NCI-H2107 treated with DMSO at 0.1 percent for 48 hours (cell line): ENCODE results near the gene PLXNB3.
A peak's percentile ranks its signal among the peaks of the same experiment; 100 is the strongest.

Experiments used
- DNase-seq: peaks from one replicate; lab custom pipeline; 2025; ENCODE audit not compliant: unreplicated experiment; lab: John Stamatoyannopoulos, UW

PLXNB3 gene

GRCh38 chrX:153784325-153784967, 20.4 kb downstream of the PLXNB3 start:
- no peak for DNase-seq

DNA sequence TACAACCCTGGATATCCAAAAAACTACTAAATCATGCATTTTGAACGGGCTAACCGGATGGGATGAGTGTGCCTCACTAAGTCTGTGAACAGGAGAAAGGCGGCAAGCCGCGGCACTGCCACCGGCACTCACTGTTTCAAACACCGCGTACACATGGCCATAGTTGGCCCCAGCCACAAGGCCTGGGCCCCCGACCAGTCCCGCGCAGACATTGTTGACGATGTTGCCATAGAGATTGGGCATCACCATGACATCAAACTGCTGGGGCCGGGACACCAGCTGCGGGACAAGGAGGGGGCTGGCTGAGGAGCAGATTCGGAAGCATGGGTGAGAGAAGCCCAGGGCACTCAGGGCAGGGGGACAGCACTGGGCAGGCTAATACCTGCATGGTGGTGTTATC, 22.6 kb downstream of the PLXNB3 start:
- DNase-seq = no peak

GRCh38 chrX:153789654-153790053, 25.6 kb downstream of the PLXNB3 start:
- DNase-seq = no peak

- no peak for DNase-seq
These were observed 27.2 kb downstream of the PLXNB3 start for GRCh38 chrX:153791104-153791852.

DNA sequence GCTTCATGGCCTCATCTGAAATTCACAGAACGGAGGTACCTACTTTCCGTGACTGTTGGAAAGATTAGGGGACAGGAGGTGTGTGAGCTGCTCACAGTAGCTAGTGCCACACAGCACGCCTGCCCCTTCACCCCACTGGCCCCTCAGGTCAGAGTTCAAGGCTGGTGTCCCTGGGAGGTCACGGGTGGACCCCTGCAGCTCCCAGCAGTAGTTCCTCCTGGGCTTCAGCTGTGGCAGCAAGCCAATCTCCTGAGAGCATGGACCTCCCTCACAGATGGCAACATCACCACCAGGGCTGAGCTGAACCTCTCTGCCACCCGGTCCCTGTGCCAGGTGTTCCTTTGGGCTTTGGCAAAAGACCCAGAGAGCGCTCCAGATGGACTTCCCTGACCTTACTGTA, 28.3 kb downstream of the PLXNB3 start:
- no peak for DNase-seq

DNA sequence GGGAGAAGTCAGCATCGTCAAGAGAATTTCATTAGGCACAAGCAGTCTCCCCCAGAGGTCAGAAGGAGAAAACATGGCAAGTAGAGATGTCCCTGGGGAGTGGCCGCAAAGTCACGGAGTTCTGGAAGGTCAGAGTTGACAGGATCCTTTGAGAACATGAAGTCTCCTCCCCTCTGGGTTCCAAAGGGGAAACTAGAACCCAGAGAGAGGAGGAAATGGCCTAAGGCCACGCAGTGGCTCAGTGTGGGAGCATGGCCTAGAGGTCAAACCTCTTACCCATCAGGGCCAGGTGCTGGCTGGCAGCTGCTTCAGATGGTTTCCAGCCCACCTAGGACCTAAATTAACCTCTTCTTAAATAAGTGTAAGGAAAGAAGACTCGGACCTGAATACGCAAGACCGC, 29.2 kb downstream of the PLXNB3 start:
- DNase-seq = no peak

- DNase-seq = peak; percentile 93
These were observed 30.2 kb downstream of the PLXNB3 start, which contains the start of the genes IDH3G and SSR4 for GRCh38 chrX:153794018-153794896. IDH3G (minus strand) TSS chrX:153794375; CDS start chrX:153794326, 49 bp downstream. SSR4 (plus strand) TSS chrX:153794668; CDS start chrX:153794688, 20 bp downstream.

- DNase-seq = no peak
These were observed 31.1 kb downstream of the PLXNB3 start for GRCh38 chrX:153794897-153795816.

DNA sequence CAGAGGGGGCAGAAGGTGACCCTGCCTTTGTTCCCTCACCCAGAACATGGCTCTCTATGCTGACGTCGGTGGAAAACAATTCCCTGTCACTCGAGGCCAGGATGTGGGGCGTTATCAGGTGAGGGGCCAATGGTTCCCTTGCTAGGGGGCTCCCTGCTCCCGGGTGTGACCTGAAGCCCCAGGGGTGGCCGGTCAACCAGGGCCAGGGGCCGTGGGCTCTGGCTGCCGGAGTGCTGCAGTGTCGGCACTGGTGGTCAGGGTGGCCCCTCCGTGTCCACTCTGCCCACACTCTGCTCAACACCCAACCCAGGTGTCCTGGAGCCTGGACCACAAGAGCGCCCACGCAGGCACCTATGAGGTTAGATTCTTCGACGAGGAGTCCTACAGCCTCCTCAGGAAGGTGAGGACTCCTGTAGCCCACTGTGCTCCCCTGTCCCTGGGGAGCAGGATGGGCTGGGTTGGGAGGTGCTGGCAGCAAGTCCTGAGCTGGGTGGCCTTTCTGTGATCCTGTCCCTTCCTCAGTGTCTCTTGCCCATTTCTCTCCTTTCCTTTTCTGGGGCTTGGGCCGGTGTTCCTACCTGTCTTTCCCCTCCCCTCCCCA, 33.5 kb downstream of the PLXNB3 start:
- DNase-seq = no peak

DNA sequence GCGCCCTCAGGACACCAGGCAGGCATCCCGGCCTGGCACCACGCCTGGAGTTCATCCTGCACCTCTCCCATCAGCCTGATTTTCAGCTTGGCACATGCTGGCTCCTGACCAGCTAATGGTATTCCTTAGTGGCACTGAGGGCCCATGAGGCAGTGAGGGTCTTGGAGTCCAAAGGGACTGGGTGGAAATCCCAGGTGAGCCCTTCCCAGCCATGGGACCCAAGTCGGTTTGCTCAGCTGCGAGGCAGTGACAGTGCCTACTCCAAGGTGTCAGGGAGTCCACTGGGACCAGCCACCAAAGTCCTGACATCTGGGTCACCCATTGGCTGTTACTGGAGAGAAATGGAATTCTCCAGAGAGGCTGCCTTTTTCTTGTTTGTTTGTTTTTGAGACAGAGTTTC, 35.3 kb downstream of the PLXNB3 start:
- DNase-seq = no peak

DNA sequence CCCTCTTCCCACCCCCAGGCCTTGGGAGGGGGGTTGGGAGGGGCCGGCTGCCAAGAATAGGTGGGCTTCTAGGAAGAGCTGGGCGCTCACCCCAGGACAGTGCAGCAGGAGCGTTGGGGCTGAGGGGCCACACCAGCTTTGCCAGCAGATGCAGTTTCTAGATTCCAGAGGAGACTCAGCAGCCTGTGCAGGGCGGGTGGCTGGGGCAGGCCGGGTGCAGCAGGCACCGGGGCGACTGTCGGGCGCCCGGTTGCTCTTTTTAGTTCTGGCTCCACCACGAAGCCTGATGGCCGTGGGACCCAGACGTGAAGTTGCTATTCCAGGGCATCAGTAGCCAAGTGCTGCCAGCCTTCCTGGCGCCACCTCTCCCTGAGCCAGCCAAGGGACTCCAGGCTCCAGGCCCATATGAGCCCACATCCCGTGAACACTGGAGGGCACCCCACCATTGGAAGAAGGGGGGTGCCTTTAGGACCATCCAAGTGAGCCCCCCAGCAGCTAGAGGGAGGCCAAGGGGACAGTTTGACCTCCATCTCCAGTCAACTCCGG, 36.2 kb downstream of the PLXNB3 start:
- no peak for DNase-seq

GRCh38 chrX:153800746-153801145, 36.7 kb downstream of the PLXNB3 start:
- DNase-seq = no peak

- no peak for DNase-seq
These were observed 37.6 kb downstream of the PLXNB3 start for GRCh38 chrX:153801669-153802068.

DNA sequence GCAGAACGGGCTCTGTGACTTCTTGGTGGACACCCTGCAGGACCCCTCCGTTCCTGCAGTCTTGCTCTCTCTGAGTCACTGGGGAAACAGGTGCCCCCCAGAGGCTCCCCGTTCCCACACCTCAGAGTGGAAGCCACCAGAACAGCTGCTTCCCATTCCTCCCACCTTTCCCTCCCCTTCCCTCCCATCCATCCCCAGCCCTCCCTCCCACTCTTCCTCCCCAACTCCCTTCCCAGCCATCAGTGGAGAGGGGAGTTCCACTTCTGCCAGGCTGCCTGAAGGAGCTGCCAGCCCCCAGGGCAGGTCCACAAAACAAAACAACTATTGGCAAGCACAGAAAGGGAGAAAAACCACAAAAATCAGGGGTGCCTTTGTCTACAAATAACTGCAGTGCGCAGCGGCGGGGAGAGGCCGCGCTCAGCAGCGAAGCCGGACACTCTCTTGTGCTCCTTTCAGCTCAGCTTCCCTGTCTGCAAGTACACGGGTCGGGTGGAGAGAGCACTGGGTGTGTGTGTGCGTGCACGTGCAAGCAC, 38.5 kb downstream of the PLXNB3 start:
- no peak for DNase-seq

- no peak for DNase-seq
These were observed 39.4 kb downstream of the PLXNB3 start for GRCh38 chrX:153803211-153804099.

GRCh38 chrX:153804100-153804595, 40.1 kb downstream of the PLXNB3 start:
- DNase-seq = no peak

DNA sequence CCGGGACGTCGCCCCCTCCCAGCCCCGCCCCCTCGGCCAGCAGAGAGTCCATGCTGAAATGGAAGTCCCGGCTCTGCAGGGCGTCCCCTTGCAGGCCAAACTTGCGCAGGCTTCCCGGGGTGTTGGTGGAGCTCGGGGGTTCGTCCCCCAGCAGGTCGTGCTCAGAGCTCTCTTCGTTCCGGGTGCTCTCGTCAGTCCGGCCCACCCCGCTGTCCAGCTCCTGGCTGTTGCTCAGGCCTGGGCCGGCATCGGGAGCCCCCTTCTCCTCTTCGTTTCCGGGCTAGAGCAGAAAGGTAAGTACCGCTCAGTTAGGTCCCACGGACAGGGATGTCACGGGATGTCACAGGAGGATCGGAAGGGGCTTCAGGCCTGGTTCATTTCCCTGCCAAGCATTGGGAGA, 40.6 kb downstream of the PLXNB3 start:
- DNase-seq = no peak

DNA sequence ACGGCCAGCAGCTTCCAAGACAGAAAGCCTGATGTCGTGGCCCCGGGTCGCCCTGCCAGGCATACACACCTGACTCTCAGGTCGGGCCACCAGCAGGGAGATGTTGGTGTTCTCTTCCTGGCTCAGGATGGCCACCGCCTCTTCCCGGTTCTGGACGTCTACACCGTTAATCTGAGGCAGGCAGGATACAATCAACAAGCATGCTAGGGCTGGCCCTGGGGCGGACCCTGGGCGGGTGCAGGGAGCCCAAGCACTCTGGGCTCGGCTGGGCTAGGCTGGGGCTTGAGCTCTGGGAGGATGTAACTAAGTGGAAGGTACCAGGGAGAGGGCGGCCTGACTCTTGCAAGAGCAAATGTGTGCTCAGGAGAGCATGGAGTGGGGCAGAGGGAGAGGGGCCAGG, 41.4 kb downstream of the PLXNB3 start:
- no peak for DNase-seq
